GM18870 (cell line): ENCODE results near the gene TLK2.
"Not testable (repeated sequence)": the region's sequence is repeated elsewhere in the genome, so short reads cannot be mapped to it uniquely, and the experiment has no call there.

Experiments
- ATAC-seq: cut with Tn5 transposase; IDR thresholded peaks from one replicate; pipeline ENCODE4 v1.9.1; 2021; ENCODE audit warnings: moderate library complexity; ENCODE audit not compliant: unreplicated experiment

TLK2 gene

DNA sequence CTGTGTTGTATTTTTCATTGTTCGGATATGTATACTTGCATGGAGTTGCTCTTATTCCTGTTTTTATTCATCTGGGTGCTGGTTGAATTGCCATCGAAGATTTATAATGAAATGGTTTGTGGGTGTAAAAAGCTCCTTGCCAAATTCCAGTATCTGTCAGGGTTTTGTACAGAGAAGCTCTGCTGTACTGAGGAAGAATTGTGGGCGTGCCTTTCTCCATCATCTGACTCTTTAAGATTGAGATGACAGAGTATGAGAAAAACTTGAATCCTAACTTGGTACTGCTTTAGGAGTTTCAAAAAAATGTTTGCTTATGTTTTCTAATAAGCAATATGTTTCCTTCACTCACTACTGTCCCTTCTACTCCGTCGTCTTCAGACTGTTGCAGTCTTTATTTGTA is 78.9 kb downstream of the TLK2 start:
- ATAC-seq = not testable (repeated sequence)

DNA sequence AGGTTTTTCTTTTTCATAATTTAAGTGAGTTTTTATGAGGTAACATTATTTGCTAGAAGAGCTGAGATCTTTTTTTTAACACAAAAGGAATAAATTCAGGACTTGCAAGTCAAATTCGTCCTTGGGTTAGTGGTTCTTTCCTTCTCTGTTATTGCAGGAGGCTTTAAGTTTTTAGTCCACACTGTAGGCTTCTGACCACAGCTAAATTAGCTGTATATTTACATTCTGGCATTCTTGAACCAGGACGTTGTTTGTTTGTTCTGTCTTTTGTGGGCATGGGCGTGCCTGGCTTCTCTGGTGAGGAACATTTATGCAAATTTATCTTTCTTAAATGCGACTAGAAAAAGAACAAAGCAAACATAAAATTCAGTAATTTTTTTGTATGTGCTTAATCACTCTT is 80.3 kb downstream of the TLK2 start:
- not testable (repeated sequence) for ATAC-seq

DNA sequence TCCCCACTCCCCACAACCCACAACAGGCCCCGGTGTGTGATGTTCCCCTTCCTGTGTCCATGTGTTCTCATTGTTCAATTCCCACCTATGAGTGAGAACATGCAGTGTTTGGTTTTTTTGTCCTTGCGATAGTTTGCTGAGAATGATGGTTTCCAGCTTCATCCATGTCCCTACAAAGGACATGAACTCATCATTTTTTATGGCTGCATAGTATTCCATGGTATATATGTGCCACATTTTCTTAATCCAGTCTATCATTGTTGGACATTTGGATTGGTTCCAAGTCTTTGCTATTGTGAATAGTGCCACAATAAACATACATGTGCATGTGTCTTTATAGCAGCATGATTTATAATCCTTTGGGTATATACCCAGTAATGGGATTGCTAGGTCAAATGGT is 82.3 kb downstream of the TLK2 start:
- ATAC-seq = not testable (repeated sequence)

DNA sequence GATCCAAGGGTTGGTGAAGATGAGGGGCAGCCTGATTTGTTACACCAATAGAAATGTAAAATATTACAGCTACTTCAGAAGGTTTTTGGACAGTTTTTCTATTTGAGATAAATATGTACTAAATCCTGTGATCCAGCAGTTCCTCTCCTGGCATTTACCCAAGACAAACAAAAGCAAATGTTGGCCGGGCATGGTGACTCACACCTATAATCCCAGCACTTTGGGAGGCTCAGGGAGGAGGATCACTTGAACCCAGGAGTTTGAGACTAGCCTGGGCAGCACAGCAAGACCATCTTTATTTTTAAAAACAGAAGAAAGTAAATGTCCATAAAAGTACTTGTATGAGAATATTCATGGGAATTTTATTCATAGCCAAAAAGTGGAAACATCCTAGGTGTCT is 84.0 kb downstream of the TLK2 start:
- no peak for ATAC-seq

DNA sequence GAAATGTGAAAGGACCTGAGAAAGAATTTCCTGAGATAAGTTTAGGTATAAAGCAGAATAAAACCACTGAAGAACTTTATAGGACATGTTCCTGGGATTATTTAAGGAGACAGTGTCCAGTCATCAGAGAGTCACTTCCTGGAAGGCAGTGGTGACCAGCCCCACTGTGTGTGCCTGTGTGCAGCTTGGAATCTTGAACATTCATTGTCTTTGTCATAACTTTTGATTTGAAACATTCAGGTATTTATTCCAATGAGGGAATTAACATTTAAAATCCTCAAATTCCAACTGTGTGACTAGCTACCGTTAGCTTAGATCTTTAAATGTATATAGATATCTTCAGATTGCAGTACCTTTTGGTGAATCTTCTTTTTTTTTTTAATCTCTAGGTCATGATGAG is 87.2 kb downstream of the TLK2 start:
- no peak for ATAC-seq

DNA sequence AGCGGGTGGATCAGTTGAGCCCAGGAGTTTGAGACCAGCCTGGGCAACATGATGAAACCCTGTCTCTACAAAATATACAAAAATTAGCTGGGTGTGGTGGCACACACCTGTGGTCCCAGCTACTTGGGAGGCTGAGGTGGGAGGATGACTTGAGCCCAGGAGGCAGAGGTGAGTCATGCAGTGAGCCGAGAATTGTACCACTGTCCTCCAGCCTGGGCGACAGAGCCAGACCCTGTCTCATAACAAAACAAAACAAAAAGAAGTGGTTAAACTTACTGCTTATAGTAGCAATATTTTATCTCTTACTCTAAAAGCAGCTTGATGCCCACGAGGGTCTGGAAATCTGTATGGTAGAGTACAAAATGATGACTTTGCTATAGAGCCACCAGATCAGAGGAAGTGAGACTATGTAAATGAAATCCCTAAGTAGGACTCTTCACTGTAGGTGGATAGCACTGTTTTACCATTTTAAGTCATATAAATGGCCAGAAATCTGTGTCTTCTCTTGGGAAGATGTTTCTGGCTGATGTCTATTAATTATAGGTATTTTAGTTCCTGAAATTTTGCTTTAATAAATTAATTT is 88.5 kb downstream of the TLK2 start:
- ATAC-seq = no peak

DNA sequence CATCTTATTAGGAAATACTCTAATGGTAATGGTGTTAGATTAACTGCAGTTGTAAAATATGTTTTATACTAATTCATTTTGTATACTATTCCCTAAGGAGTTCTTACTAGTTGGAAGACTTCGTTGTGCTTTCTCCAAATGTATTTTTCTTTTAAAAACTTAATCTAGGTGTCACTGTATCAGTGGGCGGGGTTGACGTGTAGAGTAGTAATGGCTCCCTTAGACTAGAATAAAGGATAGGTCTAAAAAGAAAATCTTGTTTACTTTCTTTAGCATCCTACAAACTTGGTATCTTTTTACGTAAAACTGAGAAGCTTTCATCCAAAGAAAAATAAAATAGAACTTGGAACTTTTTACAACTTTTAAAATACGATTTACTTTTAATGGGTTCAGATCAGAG is 93.9 kb downstream of the TLK2 start:
- no peak for ATAC-seq

DNA sequence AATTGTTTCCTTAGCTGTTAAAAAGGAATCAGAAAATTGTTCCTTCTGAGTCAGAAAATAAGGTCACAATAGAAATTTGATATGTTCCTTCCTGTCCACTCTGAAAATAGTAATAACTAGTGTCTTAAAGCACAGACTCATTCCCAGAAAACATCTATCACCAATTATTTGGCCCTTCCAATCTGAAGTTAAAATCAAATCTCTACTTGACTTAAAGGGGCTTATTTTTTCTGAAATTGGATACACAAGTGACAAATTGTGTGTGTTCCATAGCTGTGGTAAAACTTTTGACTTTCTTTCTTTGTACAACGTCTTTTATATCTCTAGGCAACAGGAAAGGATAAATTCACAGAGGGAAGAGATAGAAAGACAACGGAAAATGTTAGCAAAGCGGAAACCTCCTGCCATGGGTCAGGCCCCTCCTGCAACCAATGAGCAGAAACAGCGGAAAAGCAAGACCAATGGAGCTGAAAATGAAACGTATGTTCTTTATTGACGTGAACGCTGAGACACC is 94.3 kb downstream of the TLK2 start:
- no peak for ATAC-seq

DNA sequence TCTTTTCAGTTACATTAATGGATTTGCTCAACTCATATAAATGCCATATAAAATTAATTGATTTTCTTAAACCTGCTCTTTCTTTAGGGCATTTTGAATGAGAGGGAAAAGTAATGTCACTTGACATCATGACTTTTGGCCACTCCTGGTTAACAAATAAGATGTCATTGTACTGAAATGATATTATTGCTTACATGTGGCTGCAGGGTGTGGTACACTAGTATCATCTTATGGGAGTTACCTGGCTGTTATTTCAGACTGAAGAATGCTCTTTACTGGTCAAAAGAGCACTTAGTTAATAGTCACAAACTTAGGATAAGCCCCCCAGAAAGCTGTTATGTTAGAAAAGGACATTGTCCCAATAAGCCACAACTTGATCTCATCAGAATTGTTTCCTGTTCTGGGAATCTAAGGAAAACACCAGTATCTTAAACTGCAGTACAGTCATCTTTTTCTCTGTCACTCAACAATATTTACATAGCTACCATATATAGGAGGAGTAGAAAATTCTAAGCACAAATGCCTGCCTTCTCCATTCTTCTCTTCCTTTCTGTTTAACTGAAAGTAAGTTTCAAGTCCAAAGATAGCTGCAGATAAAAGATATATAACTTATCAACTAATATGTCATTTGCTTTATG is 95.0 kb downstream of the TLK2 start:
- no peak for ATAC-seq

DNA sequence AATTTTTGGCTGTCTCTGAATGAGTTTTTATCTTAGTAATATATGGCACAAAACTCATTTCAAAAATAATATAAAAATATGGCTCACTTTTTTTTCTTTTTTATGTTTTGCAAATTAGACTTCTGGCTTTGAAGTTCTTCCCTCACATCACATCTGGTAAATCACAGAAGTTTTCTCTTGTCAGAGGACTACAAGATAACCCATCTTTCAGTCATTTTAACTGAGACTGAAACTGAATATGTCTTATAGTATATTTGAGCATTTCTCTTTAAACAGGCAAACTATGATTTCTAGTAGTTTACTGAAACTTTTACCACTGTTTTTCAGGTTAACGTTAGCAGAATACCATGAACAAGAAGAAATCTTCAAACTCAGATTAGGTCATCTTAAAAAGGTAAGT is 97.8 kb downstream of the TLK2 start:
- ATAC-seq = no peak

DNA sequence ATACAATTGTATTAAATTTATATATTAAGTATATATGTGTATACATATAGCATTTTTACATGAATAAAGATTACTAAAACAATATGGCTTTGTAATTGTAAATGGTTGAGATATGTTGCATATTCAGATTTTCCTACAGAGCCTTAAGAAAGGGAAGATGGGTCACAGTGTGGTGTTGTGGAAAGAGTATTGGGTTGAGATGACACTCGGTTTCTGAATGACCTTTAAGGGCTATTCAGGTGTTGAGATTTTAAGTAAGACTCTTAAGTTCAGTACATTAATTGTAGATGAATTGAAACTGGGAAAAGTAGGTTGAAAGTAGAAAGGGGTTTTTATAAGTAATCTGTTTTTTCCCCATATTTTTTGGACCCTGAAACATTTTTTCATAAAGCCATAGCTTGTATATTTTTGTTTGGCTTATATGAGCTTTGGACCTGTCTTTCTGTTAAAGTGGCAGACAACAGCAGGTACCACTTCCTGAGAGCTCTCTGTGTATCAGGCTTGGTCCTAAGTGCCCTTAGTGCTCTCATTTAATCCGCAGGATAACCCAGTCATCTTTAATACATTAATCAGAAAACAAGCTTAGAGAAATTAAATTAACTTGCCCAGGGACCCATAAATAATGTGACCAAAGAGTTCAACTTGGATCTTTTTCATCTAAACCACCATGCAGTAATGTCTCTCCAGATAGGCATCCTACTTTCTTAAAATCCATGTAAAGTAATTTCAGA is 100.3 kb downstream of the TLK2 start:
- ATAC-seq = no peak

DNA sequence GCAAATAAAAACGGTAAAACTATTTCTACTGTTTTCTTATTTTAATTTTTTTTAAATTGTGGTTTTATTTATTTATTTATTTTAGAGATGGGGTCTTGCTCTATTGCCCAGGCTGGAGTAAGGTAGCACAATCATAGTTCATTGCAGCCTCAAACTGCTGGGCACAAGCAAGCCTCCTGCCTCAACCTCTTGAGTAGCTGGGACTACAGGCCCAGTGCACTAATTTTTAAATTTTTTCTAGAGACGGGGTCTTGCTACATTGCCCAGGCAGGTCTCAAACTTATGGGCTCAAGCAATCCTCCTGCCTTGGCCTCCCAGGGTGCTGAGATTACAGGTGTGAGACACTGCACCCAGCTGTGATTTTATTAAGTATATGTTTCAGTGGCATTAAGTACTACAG is 102.3 kb downstream of the TLK2 start:
- no peak for ATAC-seq

DNA sequence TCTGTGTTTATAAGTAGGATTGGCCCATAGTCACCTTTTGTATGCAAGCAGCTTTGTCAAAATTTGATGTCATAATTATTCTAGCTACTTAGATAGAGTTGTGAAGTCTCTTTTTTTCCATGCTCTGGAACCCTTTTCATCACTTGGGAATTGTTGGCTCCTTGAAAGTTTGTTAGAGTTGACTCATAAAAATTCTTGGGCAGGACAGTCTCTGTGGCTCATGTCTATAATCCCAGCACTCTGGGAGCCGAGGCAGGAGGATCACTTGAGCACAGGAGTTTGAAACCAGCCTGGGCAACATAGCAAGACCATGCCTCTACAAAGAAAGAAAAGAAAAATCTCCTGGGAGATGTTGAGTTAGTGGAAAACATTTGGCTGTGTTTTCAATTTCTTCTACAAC is 103.1 kb downstream of the TLK2 start:
- no peak for ATAC-seq

DNA sequence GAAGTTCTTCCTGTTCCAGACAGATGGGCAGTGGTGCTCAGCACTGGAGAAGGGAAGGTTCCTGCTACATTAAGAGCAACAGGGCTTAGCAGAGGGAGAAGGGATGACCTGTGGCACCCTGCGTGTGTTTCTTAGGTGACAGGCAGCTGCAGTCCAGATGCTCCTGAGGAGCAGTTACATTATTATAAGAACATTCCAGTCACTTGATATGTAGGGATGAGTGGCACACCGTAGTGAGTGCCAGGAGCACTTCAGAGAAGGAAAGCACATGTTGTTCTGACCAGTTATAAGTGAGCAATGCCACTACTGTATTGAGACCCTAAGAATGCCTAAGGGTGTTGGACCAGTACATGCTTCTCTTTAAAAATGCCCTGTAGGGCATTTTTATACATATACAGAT is 108.9 kb downstream of the TLK2 start:
- ATAC-seq = no peak

DNA sequence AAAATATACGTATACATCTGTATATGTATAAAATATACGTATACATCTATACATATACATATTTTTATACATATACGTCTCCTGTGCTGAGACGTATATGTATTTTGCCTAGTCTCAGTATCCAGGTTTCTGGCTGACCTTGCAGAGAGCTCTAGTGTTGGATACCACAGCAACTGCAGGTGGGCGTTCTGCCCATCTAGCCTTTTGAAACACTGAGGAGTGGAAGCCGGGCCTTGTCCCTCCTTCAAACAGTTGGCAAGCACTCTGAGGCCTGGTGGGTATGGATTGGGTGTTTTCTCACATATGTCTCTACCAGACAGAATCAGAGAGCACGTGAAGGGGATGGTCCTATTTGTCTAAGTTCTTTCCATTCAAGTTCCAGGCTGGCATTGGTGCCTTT is 109.5 kb downstream of the TLK2 start:
- no peak for ATAC-seq

DNA sequence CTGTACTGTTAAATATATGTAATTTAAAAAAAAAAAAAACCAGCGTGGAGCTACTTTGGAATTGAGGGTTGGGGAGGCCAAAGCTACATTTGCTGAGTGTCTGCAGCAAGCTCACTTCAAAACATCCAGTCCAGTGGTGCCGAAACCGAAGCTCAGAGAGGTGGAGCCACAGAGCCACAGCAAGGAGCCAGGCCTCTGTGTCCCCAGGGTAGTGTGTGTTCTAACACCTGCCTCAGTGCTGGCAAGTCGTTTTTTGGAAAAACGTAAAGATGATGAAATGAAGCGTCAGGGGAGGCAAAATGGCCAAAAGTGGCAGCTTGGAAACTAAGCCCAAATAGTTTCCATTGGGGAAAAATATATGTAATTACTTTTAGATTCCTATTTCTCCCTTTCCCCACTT is 112.7 kb downstream of the TLK2 start:
- no peak for ATAC-seq

DNA sequence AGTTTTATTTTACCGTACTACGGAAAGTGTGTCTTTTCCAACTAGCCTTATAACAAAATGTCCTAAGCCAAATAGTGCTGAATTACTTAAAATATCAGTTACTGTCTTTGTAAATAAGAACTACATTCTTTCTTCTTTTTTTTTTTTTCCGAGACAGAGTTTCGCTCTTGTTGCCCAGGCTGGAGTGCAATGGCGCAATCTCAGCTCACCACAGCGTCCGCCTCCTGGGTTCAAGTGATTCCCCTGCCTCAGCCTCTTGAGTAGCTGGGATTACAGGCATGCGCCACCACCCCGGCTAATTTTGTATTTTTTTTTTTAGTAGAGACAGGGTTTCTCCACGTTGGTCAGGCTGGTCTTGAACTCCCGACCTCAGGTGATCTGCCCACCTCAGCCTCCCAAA is 113.2 kb downstream of the TLK2 start:
- ATAC-seq = not testable (repeated sequence)

DNA sequence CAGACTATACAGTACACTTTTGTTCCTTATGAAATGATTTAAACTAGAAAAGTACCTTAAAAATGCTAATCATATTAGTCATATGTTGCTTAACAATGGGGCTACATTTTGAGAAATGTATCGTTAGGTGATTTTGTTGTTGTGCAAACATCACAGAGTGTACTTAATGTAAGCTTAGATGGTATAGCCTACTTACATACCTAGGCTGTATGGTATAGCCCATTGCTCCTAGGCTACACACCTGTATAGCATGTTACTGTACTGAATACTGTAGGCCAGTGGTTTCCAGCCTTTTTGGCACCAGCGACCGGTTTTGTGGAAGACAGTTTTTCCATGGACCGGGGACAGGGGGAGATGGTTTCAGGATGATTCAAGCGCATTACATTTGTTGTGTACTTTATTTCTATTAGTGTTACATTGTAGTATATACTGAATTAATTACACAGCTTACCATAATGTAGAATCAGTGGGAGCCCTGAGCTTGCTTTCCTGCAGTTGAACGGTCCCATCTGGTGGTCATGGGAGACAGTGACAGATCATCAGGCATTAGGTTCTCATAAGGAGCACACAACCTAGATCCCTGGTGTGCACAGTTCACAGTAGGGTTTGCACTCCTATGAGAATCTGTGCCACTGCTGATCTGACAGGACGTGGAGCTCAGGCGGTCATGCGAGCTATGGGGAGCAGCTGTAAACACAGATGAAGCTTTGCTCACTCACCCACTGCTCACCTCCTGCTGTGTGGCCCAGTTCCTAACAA is 113.9 kb downstream of the TLK2 start:
- ATAC-seq = no peak

DNA sequence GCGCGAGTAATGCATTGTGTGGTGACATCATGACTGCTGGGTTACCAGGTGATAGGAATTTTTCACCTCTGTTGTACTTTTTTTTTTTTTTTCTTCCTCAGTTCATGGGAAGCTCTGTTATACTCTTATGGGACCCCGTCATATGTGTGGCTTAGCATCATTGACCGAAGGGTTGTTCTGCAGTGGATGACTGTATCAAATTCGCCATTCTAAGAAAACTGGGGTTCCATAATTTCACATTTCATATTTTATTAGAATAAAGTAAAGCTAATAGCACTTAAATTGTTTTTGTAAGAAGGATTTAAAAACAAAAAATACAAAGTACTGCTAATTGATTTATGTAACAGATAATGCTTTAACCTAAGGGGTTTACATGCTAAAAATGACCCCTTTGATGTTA is 116.9 kb downstream of the TLK2 start:
- no peak for ATAC-seq

DNA sequence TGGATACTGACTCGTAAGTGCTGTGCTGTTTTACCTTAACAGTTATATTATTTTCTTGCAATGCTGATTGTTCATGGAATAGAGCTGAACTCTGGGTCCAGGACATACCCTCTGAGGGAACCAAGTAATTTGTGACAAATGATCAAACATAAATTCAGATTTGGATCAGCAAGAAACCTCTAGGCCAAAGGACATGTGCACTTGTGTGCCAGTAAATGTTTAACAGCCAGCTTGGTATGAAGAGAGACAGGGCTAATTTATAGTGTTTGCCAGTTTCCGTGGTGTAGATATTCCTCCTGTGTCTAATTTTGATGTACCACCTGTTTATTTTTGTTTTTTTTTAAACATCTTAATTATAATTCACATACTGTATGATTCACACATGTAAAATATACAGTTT is 118.0 kb downstream of the TLK2 start:
- ATAC-seq = no peak

DNA sequence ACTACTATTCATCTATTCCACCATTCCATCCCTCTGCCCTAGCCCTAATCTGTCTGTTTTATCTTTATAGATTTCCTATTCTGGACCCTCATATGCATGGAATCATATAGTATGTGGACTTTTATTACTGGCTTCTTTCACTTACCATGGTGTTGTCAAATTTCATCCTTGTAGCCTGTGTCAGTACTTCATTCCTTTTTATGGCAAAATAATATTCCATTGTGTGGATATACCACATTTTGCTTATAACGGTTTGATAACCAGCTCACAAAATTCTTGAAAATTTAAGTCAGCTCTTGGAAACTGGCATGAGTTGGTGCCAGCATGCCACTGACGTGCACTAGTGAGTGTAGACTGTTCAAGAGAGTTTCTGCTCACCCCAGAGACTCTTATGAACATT is 118.5 kb downstream of the TLK2 start:
- ATAC-seq = no peak

DNA sequence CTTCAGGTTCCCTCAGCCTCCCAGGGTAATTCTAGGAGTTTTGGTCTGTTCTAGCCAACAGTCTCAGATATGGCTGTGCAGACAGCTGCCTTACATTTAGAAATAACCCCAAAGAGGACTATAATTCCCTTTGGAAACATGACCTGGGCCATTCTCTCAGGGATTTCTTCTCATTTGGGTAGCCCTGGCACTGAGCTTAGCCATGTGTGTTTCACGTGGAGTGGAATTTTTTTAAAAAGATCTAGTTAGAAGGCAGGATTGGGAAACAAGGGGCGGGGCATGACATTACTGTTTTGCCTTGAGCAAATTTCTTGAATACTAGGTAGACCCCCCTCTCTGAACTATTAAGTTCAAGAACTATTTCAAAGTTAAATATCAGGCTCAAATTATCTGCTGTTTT is 119.3 kb downstream of the TLK2 start:
- no peak for ATAC-seq
